HL-60 (cell line): Measurements from ENCODE around the gene PLCH2.

Experiments used
- DNase-seq, 2 experiments: peaks; one replicate each; pipeline ENCODE4 v3.0.0-alpha.2; 2010 to 2020; ENCODE audit warnings: low read depth in 1 of 2, low spot score in 1 of 2
- H3K27ac ChIP-seq: fragments of 250-450 bp; sonication (Bioruptor Pico); replicated peaks from 2 replicates; pipeline ENCODE4 v1.5.1; 2020; ENCODE audit warnings: mild to moderate bottlenecking, moderate library complexity
- H3K27me3 ChIP-seq: fragments of 250-450 bp; sonication (Bioruptor Pico); 2 replicates; pipeline ENCODE4 v1.5.1; 2021; ENCODE audit warnings: mild to moderate bottlenecking, moderate library complexity; ENCODE audit not compliant: insufficient read depth, poor library complexity, severe bottlenecking
- H3K4me3 ChIP-seq: replicated peaks from 2 replicates; pipeline ENCODE4 v1.5.1; 2011; ENCODE audit warnings: mild to moderate bottlenecking, control low read depth, low read length; ENCODE audit not compliant: insufficient read depth
- CTCF ChIP-seq: IDR thresholded peaks from one replicate; pipeline ENCODE4 v1.5.1; 2011; ENCODE audit warnings: low read length, control low read depth, inconsistent platforms; ENCODE audit not compliant: insufficient read depth
- GABPA ChIP-seq: IDR thresholded peaks from 2 replicates; pipeline ENCODE4 v1.6.1; 2012; ENCODE audit warnings: low read depth
- POLR2AphosphoS5 ChIP-seq: IDR thresholded peaks from 2 replicates; pipeline ENCODE4 v1.6.1; 2012; ENCODE audit warnings: low read depth
- REST ChIP-seq: IDR thresholded peaks from 2 replicates; pipeline ENCODE4 v1.6.1; 2012; ENCODE audit warnings: low read depth; ENCODE audit not compliant: insufficient replicate concordance
- SPI1 ChIP-seq: IDR thresholded peaks from 2 replicates; pipeline ENCODE4 v1.6.1; 2012; ENCODE audit warnings: low read depth, mild to moderate bottlenecking, borderline replicate concordance

The PLCH2 gene

GRCh38 chr1:2518528-2518927 lies 42.4 kb downstream of the PLCH2 start:
- no peak overlapping the region for H3K4me3 ChIP-seq
- no peak for DNase-seq
- H3K27ac ChIP-seq, result no peak overlapping the region
- TF ChIP-seq SPI1, result no peak
- no peak for TF ChIP-seq POLR2AphosphoS5
- no peak for TF ChIP-seq REST
- TF ChIP-seq GABPA, result no peak
- no peak for TF ChIP-seq CTCF
- H3K27me3 ChIP-seq, result no peaks in the 10 kb centered on the region

GRCh38 chr1:2519029-2519685 lies 43.1 kb downstream of the PLCH2 start:
- TF ChIP-seq CTCF (no peak), REST (no peak), GABPA (no peak), POLR2AphosphoS5 (no peak), SPI1 (no peak)
- no peak overlapping the region for H3K27ac ChIP-seq
- DNase-seq, result no peak
- no peak overlapping the region for H3K4me3 ChIP-seq
- no peaks in the 10 kb centered on the region for H3K27me3 ChIP-seq

- TF ChIP-seq CTCF, result no peak
- TF ChIP-seq POLR2AphosphoS5, result no peak
- no peak for TF ChIP-seq GABPA
- no peak for TF ChIP-seq SPI1
- no peak for TF ChIP-seq REST
- H3K4me3 ChIP-seq, result no peak overlapping the region
- DNase-seq, result no peak
- H3K27me3 ChIP-seq, result no peaks in the 10 kb centered on the region
- no peak overlapping the region for H3K27ac ChIP-seq
These were observed 43.6 kb downstream of the PLCH2 start for GRCh38 chr1:2519729-2520128.
